ENCODE measurements around the gene SSC5D. TPM values are rescaled to one million over a fixed set of nuclear protein-coding genes. Genes with fewer than 3 reads are reported as not detected.

SSC5D gene
- total RNA-seq, 2 experiments from 2014 or later = 0.68 to 0.79 TPM

DNA sequence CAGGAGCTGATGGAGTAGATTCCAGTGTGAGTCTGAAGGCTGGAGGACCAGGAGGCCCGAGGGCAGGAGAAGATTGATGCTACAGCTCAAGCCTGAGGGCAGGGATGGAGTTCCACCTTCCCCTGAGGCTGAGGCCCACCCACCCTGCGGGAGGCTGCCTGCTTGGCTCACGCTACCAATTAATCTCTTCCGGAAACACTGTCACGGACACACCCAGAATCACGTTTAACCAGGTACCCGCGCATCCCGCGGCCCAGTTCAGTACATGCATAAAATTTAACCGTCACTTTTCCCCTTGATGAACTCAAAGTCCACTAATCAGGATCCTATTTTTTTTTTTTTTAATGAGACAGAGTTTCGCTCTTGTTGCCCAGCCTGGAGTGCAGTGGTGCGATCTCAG is 17.0 kb upstream of the SSC5D start:
- CTCF ChIA-PET = interaction anchor here (1.0 to 1.2 kb wide), 2 partner anchors 32 to 33 kb away, joined by 3 to 9 read pairs; no protein-coding TSS in a partner anchor
- Mint-ChIP-seq H3K27ac (no peak overlapping the region), H3K27me3 (no peaks in the 10 kb centered on the region), H3K36me3 (no peaks in the 10 kb centered on the region), H3K4me1 (peaks cover 13% of the 10 kb centered on the region), H3K4me3 (no peak overlapping the region), H3K9me3 (ENCODE audit: low read depth) (no peaks in the 10 kb centered on the region)
- ATAC-seq (no peak), DNase-seq (no peak)

DNA sequence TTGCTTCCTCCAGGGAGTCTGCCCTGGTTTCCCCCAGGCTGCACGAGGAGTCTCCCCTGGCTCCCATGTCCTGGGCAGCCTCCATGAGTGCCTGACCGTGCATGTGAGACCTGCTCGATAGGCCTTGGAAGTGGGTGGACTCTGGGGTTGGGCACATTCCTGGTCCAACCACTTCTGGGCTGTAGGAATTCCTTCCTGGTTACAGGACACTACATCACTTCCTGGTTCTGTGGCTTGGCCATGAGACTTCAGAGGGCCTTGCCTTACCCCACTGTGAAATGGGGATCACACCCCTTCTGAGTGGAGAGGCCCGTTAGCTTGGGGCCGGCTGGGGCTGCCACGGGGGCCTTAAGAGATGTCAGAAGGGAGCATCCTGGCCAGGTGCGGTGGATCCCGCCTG is 15.8 kb upstream of the SSC5D start:
- DNase-seq = no peak
- H3K27me3 Mint-ChIP-seq = no peaks in the 10 kb centered on the region
- CTCF ChIA-PET = no interaction called here
- H3K4me3 Mint-ChIP-seq = no peak overlapping the region
- H3K27ac Mint-ChIP-seq = no peak overlapping the region
- ATAC-seq = no peak
- peaks cover 16% of the 10 kb centered on the region for H3K4me1 Mint-ChIP-seq
- no peaks in the 10 kb centered on the region for H3K9me3 Mint-ChIP-seq (ENCODE audit: low read depth)
- no peaks in the 10 kb centered on the region for H3K36me3 Mint-ChIP-seq

DNA sequence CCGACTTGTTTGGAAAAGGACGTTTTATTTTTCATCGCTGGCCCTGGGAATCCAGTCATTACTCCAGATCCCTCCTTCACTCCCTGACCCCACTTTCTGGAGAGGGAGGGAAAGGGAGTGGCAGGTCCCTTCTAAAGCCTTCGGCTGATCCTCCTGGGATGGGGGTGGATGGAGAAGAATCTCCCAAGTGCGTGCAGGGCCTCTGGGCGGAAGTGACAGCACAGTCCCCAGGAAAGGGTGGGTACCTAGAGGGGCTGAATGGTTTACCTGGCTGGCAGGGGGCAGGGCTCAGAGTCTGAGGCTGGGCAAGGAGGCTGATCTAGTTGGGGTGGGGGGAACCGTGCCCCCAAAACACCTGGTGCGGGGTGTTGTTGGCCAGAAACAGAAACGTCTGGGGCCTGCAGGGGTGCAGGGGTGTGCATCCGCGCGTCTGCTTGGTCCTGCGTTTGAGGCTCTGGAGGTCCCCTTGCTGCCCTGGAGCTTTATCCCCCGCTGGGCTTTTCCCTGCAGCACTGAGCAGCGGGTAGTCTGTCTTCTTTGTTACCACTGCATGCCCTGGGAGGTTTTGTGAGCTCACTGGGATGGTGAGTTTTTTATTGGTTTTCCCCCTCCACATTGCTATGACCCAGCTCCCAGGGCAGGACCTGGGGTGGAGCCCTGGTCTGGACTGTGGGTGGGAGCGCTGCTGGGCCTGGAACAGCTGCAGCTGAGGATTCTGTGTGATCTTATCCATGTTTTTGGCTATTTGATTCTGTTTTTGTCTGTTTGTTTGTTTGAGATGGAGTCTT is 14.8 kb upstream of the SSC5D start:
- no peak for ATAC-seq
- H3K4me1 Mint-ChIP-seq = peaks cover 21% of the 10 kb centered on the region
- H3K27ac Mint-ChIP-seq = no peak overlapping the region

DNA sequence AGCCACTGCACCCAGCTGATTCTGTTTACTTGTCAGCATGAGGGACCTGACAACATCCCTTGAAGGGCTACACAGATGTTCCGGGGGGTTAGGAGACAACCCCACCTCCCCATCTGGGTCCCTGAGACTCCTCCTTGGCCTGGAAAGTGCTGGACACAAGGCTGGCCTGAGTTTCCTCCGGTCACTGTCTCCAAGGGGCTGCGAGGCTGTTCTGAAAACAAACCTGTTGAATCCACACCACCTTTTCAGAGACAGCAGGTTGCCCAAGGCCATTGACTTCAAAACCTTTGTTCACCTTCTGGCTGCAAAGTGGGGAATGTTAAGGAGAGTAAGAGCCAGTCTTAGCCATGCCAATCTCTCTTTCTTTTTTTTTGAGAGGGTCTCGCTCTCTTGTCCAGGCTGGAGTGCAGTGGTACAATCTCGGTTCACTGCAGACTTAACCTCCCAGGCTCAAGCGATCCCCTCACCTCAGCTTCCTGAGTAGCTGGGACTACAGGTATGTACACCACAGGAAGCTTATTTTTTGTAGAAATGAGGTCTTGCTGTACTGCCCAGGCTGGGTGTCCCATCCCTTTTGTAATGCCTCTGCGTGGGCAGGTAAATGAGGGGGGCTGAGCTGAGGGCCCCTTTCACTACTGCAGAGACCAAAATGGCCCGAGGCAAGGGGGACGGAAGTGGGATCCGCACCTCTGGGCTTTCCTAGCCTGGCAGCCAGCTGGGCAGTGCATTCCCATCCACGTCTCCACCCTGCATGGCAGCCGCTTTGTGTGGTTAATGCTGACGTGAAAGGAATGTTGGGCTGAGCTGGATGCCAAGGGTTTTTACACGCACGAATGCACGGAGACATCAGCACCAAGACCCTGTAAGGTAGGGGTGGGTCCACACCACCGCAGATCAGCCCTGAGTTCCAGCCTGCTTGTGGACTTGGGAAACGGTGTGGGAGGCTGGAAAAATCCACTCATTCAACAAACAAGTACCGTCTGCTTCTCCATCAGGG is 13.7 kb upstream of the SSC5D start:
- H3K4me1 Mint-ChIP-seq = peaks cover 29% of the 10 kb centered on the region
- H3K36me3 Mint-ChIP-seq = no peaks in the 10 kb centered on the region
- H3K9me3 Mint-ChIP-seq (ENCODE audit: low read depth) = no peaks in the 10 kb centered on the region
- H3K27me3 Mint-ChIP-seq = no peaks in the 10 kb centered on the region
- CTCF ChIA-PET = interaction anchor here (0.6 to 7.5 kb wide), 6 partner anchors 9 to 151 kb away, joined by 3 to 47 read pairs (median 3); no protein-coding TSS in a partner anchor
- DNase-seq (no peak), ATAC-seq (no peak)
- H3K4me3 Mint-ChIP-seq = peak overlapping the region; percentile 32
- no peak overlapping the region for H3K27ac Mint-ChIP-seq

More for the DNA sequence above, 14.8 kb upstream of the SSC5D start:
- Mint-ChIP-seq H3K36me3 (no peaks in the 10 kb centered on the region), H3K27me3 (no peaks in the 10 kb centered on the region), H3K9me3 (ENCODE audit: low read depth) (no peaks in the 10 kb centered on the region), H3K4me3 (no peak overlapping the region)
- CTCF ChIA-PET = interaction anchor here (7.5 kb wide), 1 partner anchor 31 kb away, joined by 47 read pairs; no protein-coding TSS in a partner anchor
- no peak for DNase-seq

DNA sequence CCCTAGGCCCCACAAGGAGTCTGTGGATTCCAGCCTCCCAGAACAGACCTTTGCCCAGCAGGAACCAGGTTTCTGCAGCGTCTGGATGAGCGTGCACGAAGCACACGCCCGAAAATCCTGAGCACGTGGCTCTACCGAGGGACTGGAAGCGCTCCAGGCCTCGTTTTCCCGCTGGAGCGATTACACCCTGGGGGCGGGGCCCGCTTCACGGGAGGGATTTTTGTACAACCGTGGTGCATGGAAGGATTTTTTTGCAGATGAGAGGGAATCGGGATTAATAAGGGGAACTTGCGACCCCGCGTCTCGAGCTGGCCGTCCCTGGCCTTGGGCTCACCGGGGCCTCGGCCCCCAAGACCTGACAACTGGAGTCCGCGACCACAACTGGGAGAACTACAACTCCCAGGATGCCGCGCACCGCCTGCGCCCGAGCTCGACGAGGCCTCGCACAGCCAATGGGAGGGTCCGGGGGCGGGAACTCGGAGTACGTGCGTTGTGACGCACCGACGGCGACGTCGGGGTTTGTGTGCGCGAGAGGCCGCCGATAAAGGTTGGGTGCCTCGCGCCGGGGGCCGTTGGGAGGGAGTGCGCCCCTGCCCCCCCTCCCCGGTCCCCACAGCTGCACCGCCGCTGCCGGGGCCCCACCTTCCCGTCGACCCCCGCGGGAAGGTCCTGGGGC is 12.0 kb upstream of the SSC5D start, which contains the start of gene ZNF628:
ZNF628 (plus strand) TSS at position 518 of the 676 bp plus-strand sequence. CDS start 3,294 bp downstream, outside the sequence.
- CTCF ChIA-PET = interaction anchor here (0.6 to 7.5 kb wide), 18 partner anchors 9 to 335 kb away, joined by 3 to 47 read pairs (median 4); partner anchors contain the start of genes FIZ1, ISOC2, NAT14 and TMEM238
- peak within 1 kb of the TSS; percentile 93 for H3K27ac Mint-ChIP-seq
- peaks cover 34% of the 10 kb centered on the region for H3K4me1 Mint-ChIP-seq
- H3K36me3 Mint-ChIP-seq = no peaks in the 10 kb centered on the region
- peak within 1 kb of the TSS; percentile 88 for H3K4me3 Mint-ChIP-seq
- ATAC-seq (peak; percentile 94), DNase-seq (peak; percentile 99)
- no peaks in the 10 kb centered on the region for H3K27me3 Mint-ChIP-seq
- no peaks in the 10 kb centered on the region for H3K9me3 Mint-ChIP-seq (ENCODE audit: low read depth)

DNA sequence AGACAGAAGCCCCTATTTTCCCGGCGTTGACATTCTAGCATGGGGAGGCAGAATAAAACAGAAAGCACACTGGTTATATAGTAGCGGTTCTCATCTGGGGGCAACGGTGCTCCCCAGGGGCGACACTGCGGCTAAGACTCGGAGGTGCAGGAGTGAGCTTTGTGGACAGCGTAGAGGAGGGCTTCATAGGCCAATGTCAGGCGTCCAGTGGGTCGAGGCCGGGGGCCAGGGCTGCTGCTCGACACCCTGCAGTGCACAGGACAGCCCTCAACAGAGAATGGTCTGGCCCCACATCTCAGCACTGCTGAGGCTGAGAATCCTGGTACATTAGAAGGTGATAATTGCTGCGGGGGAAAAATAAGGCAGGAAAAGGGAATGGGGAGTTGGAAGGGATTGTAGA is 10.3 kb upstream of the SSC5D start:
- DNase-seq = no peak
- Mint-ChIP-seq H3K9me3 (ENCODE audit: low read depth) (no peaks in the 10 kb centered on the region), H3K4me1 (peaks cover 34% of the 10 kb centered on the region), H3K4me3 (peak overlapping the region; percentile 51), H3K27ac (no peak overlapping the region), H3K36me3 (peaks cover 2% of the 10 kb centered on the region), H3K27me3 (no peaks in the 10 kb centered on the region)
- no peak for ATAC-seq
- CTCF ChIA-PET = interaction anchor here (1.7 to 7.5 kb wide), 4 partner anchors 10 to 175 kb away, joined by 5 to 47 read pairs (median 8); no protein-coding TSS in a partner anchor

DNA sequence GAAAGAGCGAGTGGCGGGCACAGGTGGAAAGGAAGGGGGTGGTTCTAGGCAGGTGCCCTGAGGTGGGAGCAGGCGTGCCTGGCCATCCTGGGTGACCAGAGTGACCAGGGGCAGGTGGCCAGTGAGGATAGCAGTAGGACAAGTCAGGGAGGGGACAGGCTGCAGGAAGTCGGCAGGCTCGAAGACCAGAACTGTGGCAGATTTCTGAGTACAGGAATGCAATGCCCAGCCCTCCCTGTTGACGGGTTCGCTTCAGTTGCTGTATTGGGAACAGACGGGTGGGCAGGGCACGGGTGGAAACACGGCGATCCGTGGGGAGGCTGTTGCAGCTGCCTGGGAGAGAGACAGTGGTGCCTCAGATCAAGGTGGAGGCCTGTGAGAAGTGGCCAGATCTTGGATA is 9.9 kb upstream of the SSC5D start:
- CTCF ChIA-PET = interaction anchor here (1.7 to 7.5 kb wide), 3 partner anchors 11 to 154 kb away, joined by 5 to 47 read pairs (median 9); no protein-coding TSS in a partner anchor
- ATAC-seq = no peak
- peaks cover 2% of the 10 kb centered on the region for H3K36me3 Mint-ChIP-seq
- DNase-seq = no peak
- no peaks in the 10 kb centered on the region for H3K27me3 Mint-ChIP-seq
- H3K27ac Mint-ChIP-seq = no peak overlapping the region
- peaks cover 34% of the 10 kb centered on the region for H3K4me1 Mint-ChIP-seq
- no peaks in the 10 kb centered on the region for H3K9me3 Mint-ChIP-seq (ENCODE audit: low read depth)
- peak overlapping the region; percentile 51 for H3K4me3 Mint-ChIP-seq

DNA sequence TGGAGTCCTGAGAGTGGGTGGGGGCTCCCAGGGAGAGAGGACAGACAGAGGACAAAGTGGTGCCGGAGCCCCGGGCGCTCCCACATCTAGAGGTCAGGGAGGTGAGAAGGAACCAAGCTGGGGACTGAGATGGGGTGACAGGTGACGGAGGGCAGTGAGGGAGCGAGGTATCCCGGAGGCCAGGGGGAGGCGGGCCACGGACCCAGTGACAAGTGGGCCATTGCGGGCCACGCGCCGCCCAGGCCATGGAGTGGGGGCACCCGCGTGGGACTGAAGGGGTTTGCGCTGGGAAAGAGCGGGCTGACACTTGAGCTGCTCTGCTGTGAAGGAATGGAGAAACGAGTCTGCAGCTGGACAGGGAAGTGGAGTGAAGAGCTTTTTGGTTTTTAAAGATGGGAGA is 9.2 kb upstream of the SSC5D start:
- no peaks in the 10 kb centered on the region for H3K27me3 Mint-ChIP-seq
- no peak overlapping the region for H3K27ac Mint-ChIP-seq

DNA sequence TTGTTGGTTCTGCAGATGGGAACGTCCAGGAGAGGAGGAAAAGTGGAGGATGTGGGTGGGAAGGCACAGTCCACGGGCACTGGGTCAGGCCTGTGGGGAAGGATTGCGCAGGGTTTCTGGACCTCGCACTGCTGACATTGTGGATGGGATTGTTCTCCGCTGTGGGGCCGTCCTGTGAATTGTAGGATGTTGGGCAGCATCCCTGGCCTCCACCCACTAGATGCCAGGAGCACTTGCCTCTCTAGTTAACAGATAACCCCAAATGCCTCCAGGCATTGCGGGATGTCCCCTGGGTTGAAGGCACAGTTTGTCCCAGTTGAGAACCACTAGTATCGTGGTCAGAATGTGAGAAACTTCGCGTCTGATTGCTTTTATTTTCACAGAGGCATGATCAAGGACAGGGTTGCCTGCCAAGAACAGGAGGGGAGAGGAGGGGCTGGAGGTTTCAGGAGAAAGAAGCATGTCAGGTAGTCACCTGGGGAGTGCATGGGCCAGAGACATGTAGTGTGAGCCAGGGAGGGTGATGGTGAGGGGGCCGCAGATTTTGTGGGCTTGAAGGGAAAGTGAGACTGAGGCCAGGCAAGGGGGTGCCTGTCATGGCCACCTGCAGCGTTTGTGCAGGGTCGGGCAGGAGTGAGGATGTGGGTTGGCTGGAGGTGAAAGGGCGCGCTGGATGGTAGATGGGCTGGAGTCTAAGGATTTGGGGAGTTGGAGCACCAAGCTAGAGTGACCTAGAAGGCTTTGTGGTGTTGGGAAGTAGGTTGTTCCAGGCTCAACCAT is 8.6 kb upstream of the SSC5D start:
- Mint-ChIP-seq H3K4me3 (no peak overlapping the region), H3K9me3 (ENCODE audit: low read depth) (no peaks in the 10 kb centered on the region), H3K36me3 (peaks cover 2% of the 10 kb centered on the region), H3K4me1 (peaks cover 35% of the 10 kb centered on the region), H3K27ac (no peak overlapping the region), H3K27me3 (no peaks in the 10 kb centered on the region)
- no peak for DNase-seq
- no peak for ATAC-seq
- CTCF ChIA-PET = interaction anchor here (1.7 to 7.5 kb wide), 2 partner anchors 12 to 25 kb away, joined by 5 to 47 read pairs; no protein-coding TSS in a partner anchor

More for the DNA sequence above, 9.2 kb upstream of the SSC5D start:
- peaks cover 2% of the 10 kb centered on the region for H3K36me3 Mint-ChIP-seq
- DNase-seq (no peak), ATAC-seq (no peak)
- peak overlapping the region; percentile 29 for H3K4me3 Mint-ChIP-seq
- CTCF ChIA-PET = interaction anchor here (1.7 to 7.5 kb wide), 2 partner anchors 11 to 25 kb away, joined by 5 to 47 read pairs; no protein-coding TSS in a partner anchor
- H3K4me1 Mint-ChIP-seq = peaks cover 34% of the 10 kb centered on the region
- no peaks in the 10 kb centered on the region for H3K9me3 Mint-ChIP-seq (ENCODE audit: low read depth)

DNA sequence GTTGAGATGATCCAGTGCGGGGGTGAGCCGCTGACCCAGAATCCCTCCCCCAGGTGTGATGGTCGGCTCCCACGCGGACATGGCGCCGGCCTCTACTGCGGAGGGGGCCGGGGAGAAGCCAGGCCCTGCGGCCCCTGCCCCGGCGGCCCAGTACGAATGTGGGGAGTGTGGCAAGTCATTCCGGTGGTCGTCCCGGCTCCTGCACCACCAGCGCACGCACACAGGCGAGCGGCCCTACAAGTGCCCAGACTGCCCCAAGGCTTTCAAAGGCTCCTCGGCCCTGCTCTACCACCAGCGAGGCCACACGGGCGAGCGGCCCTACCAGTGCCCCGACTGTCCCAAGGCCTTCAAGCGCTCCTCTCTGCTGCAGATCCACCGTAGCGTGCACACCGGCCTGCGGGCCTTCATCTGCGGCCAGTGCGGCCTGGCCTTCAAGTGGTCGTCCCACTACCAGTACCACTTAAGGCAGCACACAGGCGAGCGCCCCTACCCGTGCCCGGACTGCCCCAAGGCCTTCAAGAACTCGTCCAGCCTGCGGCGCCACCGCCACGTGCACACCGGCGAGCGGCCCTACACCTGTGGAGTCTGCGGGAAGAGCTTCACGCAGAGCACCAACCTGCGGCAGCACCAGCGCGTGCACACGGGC is 7.0 kb upstream of the SSC5D start:
- Mint-ChIP-seq H3K36me3 (peaks cover 2% of the 10 kb centered on the region), H3K4me1 (peaks cover 31% of the 10 kb centered on the region), H3K27ac (no peak overlapping the region), H3K9me3 (ENCODE audit: low read depth) (no peaks in the 10 kb centered on the region), H3K4me3 (no peak overlapping the region), H3K27me3 (no peaks in the 10 kb centered on the region)
- no peak for DNase-seq
- ATAC-seq = no peak
- CTCF ChIA-PET = no interaction called here

DNA sequence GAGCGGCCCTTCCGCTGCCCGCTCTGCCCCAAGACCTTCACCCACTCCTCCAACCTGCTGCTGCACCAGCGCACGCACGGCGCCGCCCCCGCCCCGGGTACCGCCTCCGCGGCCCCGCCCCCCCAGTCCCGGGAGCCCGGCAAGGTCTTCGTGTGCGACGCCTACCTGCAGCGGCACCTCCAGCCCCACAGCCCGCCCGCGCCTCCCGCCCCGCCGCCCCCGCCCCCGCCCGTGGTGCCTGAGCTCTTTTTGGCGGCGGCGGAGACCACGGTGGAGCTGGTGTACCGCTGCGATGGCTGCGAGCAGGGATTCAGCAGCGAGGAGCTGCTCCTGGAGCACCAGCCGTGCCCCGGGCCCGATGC is 6.5 kb upstream of the SSC5D start:
- DNase-seq = no peak
- Mint-ChIP-seq H3K27ac (no peak overlapping the region), H3K9me3 (ENCODE audit: low read depth) (no peaks in the 10 kb centered on the region), H3K27me3 (no peaks in the 10 kb centered on the region), H3K36me3 (peaks cover 2% of the 10 kb centered on the region), H3K4me3 (no peak overlapping the region), H3K4me1 (peaks cover 31% of the 10 kb centered on the region)
- ATAC-seq = no peak
- CTCF ChIA-PET = no interaction called here
